Adrenal gland (tissue), 5 donors: ENCODE results near the gene CYB5R4.

Experiments used
- POLR2A ChIP-seq, 2 donors: fragments of 450-650 bp; IDR thresholded peaks; one replicate each; pipeline ENCODE4 v1.6.1; 2017; ENCODE audit warnings: antibody characterized with exemption in 2 of 2, mild to moderate bottlenecking in 2 of 2, moderate library complexity in 1 of 2
- TF ChIP-seq, protein P1 (sequence below), 6 experiments: fragments of 450-650 bp in 4 of 6; fragments of 200-600 bp in 2 of 6; sonication (generic) in 1 of 6; IDR thresholded peaks; 1 replicate in 5 of 6; 2 replicates in 1 of 6; pipeline versions ENCODE4 v1.5.1 to v1.8.0; 2016 to 2021; ENCODE audit warnings: antibody characterized with exemption in 6 of 6, mild to moderate bottlenecking in 2 of 6, moderate library complexity in 1 of 6
- donor health status: DM: no; HTN: no; CAD: no.

DNA sequence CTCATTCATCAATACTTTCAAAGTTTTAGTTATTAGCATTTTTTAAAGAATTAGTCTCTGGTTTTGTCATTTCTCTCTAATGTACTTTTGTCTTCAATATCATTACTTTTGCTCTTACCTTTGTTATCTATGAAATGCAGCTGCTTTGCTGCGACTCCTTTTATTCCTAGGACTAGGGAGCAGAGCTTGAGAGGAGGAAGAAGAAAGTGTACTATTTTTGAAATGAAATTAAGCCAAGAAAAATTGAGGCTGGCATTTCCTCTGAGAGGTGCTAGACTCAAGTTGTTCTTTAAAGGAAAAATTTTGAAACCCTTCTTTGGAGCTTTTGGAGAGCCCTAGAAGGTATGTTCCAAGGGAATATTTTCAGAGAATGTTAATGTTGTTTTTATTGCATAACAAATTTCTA, 125.8 kb downstream of the CYB5R4 start:
- TF ChIP-seq, protein P1, sequence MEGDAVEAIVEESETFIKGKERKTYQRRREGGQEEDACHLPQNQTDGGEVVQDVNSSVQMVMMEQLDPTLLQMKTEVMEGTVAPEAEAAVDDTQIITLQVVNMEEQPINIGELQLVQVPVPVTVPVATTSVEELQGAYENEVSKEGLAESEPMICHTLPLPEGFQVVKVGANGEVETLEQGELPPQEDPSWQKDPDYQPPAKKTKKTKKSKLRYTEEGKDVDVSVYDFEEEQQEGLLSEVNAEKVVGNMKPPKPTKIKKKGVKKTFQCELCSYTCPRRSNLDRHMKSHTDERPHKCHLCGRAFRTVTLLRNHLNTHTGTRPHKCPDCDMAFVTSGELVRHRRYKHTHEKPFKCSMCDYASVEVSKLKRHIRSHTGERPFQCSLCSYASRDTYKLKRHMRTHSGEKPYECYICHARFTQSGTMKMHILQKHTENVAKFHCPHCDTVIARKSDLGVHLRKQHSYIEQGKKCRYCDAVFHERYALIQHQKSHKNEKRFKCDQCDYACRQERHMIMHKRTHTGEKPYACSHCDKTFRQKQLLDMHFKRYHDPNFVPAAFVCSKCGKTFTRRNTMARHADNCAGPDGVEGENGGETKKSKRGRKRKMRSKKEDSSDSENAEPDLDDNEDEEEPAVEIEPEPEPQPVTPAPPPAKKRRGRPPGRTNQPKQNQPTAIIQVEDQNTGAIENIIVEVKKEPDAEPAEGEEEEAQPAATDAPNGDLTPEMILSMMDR (IDR thresholded peaks at IDR 0.05): no peak
- TF ChIP-seq POLR2A (IDR thresholded peaks at IDR 0.05): no peak
